Stimulated activated CD8-positive, alpha-beta memory T cell treated with anti-CD3 and anti-CD28 coated beads, Interleukin-4, amount 100 ng/mL, for 48 hours (primary cell): ENCODE measurements around the gene PAPLN.
A peak's percentile ranks its signal among the peaks of the same experiment; 100 is the strongest.

Source experiments
- DNase-seq: peaks from one replicate; pipeline ENCODE4 v3.0.0-alpha.2; 2020

The PAPLN gene

GRCh38 chr14:73231981-73232851 is 5.1 kb upstream of the PAPLN start:
- no peak for DNase-seq

GRCh38 chr14:73232984-73233383 is 4.3 kb upstream of the PAPLN start:
- no peak for DNase-seq

DNA sequence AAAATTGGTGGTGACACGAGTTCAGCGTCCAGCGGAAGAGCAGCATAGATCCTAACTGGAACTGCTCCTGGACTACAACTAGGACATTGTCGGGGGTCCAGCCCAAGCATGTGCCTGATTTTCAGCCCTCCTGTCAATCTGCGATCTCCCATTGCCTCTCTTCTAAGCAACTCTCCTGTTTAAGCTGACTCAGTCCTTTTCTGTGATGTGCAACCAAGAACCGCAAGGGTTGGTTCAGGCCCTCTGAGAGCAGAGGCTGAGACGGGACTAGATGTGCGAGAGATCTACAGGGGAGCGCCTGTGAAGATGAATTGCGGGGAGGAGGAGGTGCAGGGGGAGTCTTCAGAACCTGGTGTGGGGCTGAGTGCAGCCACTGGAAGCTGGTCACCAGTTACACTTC is 3.7 kb upstream of the PAPLN start:
- no peak for DNase-seq

- DNase-seq, result no peak
Observed at GRCh38 chr14:73234029-73234428, 3.3 kb upstream of the PAPLN start.

GRCh38 chr14:73234586-73235394 is 2.5 kb upstream of the PAPLN start:
- DNase-seq, result no peak

DNA sequence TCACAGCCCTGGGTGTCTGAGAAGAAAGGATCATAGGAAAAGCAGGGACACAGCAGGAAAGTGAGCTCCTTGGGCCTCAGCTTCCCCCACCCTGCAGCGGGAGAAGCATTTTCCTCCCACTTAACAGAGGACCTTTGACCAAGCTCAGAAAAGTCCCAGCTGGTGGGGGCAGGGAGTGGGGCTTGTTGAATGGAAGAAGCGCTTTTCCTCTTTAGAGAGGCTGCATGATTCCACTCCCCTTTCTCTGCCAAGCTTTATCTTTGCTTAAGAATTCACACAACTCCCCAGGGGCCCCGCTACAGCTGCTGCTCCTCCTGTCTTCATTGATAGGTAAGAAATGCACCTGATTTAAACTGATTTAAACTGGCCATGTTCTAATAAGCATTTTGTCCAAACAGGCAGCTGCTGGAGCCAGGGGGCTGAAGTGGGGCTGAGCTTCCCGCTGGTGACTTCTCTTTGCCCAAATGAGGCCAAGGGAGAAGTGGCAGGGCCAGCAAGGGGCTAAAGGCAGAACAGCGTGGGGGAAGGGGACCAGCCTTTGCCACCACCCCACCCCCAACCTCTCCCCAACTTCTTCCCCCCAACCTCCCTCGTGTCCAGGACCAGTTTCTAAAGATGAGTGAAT is 1.7 kb upstream of the PAPLN start:
- DNase-seq, result no peak

- DNase-seq, result no peak
Observed at GRCh38 chr14:73236157-73236556, 1.1 kb upstream of the PAPLN start.

GRCh38 chr14:73236752-73237218 is 521 bp upstream of the PAPLN start:
- no peak for DNase-seq

DNA sequence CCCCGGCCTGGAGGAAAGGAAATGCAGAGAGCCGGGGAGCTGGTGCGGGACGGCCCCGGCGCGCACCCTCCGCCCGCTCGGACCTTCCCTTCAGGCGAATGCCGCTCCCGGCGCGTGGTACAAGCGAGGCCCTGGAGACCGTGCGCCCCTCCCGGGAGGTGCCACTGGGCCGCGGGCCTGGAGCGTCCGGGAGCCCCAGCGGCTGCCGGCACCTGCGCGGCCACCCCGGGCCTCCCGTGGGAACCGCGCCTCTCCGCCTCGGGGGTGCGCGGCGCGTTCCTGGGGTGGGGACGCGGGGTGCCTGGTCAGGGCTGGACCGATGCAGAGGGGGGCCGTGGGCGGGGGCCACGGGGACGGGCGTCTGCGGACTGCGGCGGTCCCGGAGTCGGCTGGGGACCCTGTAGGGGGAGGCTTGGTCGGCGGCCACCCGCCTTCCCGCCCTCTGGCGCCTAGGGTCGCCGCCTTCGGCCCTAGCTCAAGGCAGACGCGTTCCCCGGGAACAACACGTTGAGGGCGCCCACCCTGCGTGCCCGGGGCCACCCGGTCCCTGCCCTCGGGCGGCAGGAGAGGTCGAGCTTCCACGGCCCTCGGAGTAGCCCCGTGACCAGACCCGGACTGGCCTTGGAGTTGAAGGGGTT is 599 bp downstream of the PAPLN start:
- no peak for DNase-seq

- no peak for DNase-seq
Observed at GRCh38 chr14:73238424-73238852, 1.1 kb downstream of the PAPLN start.

DNA sequence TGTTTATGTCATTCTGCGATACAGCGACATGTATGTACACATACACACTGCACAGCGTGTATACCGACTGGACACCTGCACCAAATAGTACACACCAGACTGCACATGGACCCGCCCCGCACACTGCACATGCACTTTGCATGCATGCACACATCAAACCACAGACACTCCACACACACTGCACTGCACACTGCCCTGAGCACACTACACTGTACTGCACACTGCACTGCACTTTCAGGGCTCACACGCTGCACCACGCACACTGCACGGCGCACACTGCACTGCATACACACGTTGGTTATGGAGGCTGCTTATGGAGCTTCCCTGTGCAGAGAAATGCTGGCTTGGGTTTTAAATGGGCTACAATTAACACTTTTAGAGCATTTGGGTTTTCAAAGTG is 1.6 kb downstream of the PAPLN start:
- DNase-seq, result no peak

GRCh38 chr14:73239393-73240241 is 2.3 kb downstream of the PAPLN start:
- no peak for DNase-seq

GRCh38 chr14:73240816-73241480 is 3.6 kb downstream of the PAPLN start:
- no peak for DNase-seq

- no peak for DNase-seq
Observed at GRCh38 chr14:73241481-73242165, 4.3 kb downstream of the PAPLN start.

- DNase-seq, result no peak
Observed at GRCh38 chr14:73242357-73242901, 5.1 kb downstream of the PAPLN start.

DNA sequence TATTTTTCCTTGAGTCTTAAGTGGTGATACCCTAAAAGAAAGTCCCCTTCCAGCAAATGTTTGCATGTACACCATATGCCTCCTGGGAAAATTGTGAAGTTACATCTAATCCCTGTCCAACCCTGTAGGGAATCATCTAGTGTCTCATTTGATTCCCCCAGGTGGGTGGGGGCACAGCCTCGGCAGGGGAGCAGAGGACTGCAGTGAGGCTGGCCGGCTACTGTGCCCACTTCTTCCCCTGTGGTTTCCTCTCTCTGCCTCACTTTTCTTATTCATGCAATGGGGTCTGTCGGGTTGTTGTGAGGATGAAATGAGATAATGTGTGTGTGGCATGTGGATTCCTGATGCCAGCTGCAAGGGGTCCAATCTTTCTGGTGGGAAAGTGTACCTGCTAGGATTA is 6.0 kb downstream of the PAPLN start:
- no peak for DNase-seq

- DNase-seq, result no peak
Observed at GRCh38 chr14:73243748-73244147, 6.4 kb downstream of the PAPLN start.

DNA sequence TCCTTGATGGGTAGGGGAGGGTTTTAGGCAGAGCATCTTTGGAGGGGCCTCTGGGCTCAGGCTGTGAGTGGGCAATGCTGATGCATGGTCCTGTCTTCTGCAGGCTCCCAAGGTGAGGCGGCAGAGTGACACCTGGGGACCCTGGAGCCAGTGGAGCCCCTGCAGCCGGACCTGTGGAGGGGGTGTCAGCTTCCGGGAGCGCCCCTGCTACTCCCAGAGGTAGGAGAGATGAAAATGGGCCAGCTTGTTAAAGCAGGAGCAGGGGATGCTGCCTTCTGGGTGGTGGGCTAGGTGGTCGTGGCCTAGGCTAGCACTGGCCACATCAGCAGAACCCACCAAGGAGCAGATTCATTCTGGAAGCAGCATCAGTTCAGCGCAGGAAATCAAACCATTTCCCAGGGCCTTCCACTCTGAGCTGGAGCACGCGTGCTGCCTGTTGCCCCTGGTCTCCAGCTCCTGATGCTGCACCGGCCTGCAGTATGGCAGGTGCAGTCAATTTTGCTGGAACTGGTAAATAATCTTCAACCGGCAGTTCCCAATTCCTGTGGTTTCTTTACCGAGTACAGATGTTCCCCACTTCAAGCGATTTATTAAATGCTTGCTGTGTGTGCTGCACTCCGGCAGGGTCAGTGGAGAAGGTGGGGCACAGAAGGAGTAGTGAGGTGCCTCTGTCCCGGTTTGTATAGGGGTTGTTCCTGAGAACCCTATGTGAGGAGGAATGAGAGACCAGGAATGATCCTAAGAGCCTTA is 7.4 kb downstream of the PAPLN start:
- DNase-seq, result no peak

GRCh38 chr14:73245480-73246325 is 8.4 kb downstream of the PAPLN start:
- peak; percentile 63 for DNase-seq
